ENCODE results near the gene ADGRD1.
A peak's percentile ranks its signal among the peaks of the same experiment; 100 is the strongest.

The ADGRD1 gene

DNA sequence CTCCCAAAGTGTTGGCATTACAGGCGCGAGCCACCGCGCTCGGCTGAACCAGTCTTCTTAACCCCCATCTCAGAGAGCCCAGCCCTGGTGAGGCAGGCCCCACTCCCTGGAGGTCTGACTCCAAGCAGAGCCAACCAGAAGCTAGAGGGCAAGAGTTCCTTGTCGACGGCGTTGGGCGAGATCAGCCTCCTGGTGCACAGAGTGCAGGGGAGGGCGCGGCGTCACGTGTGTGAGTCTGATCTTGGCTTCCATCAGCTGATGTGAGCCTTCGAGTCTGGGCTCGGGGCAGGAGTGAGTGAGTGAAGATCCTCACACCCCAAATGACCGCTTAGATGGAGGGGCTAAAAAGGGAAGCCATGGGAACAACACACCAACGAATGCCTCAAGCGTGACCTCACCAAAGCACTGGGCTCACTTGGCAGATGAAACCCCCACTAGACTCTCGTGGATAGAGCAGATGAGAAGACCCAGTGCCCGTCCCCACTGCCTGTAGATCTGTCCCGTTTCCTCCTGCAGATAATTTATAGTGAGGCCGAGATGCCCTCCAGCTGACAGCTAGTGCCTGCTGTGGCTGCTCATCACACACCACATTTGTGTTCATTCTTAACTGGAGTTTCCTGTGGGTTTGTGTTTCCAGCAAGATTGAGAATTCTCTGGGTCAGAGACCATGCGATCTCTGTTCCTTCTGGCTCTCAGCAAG is 28.6 kb upstream of the ADGRD1 start:
- Histone ChIP-seq H3K4me1 (ENCODE audit: control insufficient read depth, insufficient read depth, low read depth, low read length) (no peaks in the 10 kb centered on the region), H2BK120ac (ENCODE audit: low read depth, low read length) (no peak overlapping the region), H3K36me3 (ENCODE audit: control insufficient read depth in 1 of 2, insufficient read depth in 2 of 2, low read depth in 1 of 2, low read length in 2 of 2) (no peaks in the 10 kb centered on the region), H3K27ac (ENCODE audit: low read length, poor library complexity, severe bottlenecking) (no peak overlapping the region), H3K4ac (ENCODE audit: low read depth in 1 of 2, low read length in 2 of 2) (no peak overlapping the region), H2BK5ac (ENCODE audit: low read depth, low read length, poor library complexity, severe bottlenecking) (no peak overlapping the region), H3K4me2 (ENCODE audit: low read length, poor library complexity, severe bottlenecking) (no peak overlapping the region), H2BK12ac (ENCODE audit: low read length in 2 of 2) (no peak overlapping the region), H4K91ac (ENCODE audit: low read length) (no peak overlapping the region), H2BK15ac (ENCODE audit: low read depth, poor library complexity, severe bottlenecking) (no peak overlapping the region), H3K18ac (ENCODE audit: low read depth in 1 of 2, low read length in 2 of 2) (no peak overlapping the region), H2AFZ (ENCODE audit: low read depth, low read length) (no peak overlapping the region), H3K79me1 (replicated peaks; ENCODE audit: low read length, poor library complexity, severe bottlenecking) (no peaks in the 10 kb centered on the region), H3K9me3 (ENCODE audit: control insufficient read depth, low read length) (peaks cover 4% of the 10 kb centered on the region), H2AK5ac (ENCODE audit: low read length, severe bottlenecking) (no peak overlapping the region), H3K9ac (ENCODE audit: low read length) (no peak overlapping the region), H3K27me3 (ENCODE audit: control insufficient read depth in 1 of 2, insufficient read depth in 1 of 2, low read length in 2 of 2) (peaks cover 0 to 6% of the 10 kb centered on the region in 2 experiments), H3K23ac (ENCODE audit: low read length in 2 of 2) (no peak overlapping the region), H3K4me3 (ENCODE audit: insufficient read depth in 1 of 2, low read depth in 1 of 2, low read length in 2 of 2) (no peak overlapping the region), H4K8ac (ENCODE audit: low read length) (no peak overlapping the region), H3K14ac (ENCODE audit: low read length in 2 of 2) (no peak overlapping the region)
- no peak for DNase-seq
- WGBS = 88% methylated on average over 23 of the region's 23 CpGs

DNA sequence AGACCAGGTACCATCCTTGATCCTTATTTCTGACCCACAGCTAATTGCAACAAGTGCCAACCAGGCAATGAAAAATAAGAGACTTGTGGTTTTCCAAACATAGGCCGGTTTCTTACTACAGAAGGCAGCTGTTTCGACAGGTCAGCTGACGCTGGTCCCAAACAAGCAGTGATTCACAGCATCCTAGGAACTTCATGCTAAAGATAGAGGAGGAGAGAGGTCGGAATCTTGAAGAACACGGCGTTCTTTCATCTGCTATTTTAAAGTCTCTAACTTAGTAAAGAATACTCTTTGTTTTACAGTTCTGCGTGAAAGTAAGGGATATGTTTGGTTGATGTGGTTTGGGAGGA is 28.1 kb upstream of the ADGRD1 start:
- no peak overlapping the region for H4K91ac ChIP-seq (ENCODE audit: low read length)
- H3K27ac ChIP-seq (ENCODE audit: low read length, poor library complexity, severe bottlenecking) = no peak overlapping the region
- H3K14ac ChIP-seq (ENCODE audit: low read length in 2 of 2) = no peak overlapping the region
- 42% methylated on average over 4 of the region's 7 CpGs for WGBS
- H3K79me1 ChIP-seq (replicated peaks; ENCODE audit: low read length, poor library complexity, severe bottlenecking) = no peaks in the 10 kb centered on the region
- H4K8ac ChIP-seq (ENCODE audit: low read length) = no peak overlapping the region
- no peak overlapping the region for H3K18ac ChIP-seq (ENCODE audit: low read depth in 1 of 2, low read length in 2 of 2)
- H3K4me1 ChIP-seq (ENCODE audit: control insufficient read depth, insufficient read depth, low read depth, low read length) = no peaks in the 10 kb centered on the region
- no peak overlapping the region for H3K9ac ChIP-seq (ENCODE audit: low read length)
- H3K9me3 ChIP-seq (ENCODE audit: control insufficient read depth, low read length) = peaks cover 4% of the 10 kb centered on the region
- no peak overlapping the region for H2BK120ac ChIP-seq (ENCODE audit: low read depth, low read length)
- no peak overlapping the region for H2AFZ ChIP-seq (ENCODE audit: low read depth, low read length)
- no peak overlapping the region for H3K4me2 ChIP-seq (ENCODE audit: low read length, poor library complexity, severe bottlenecking)
- no peak overlapping the region for H2AK5ac ChIP-seq (ENCODE audit: low read length, severe bottlenecking)
- peak; percentile 16 for DNase-seq
- H2BK15ac ChIP-seq (ENCODE audit: low read depth, poor library complexity, severe bottlenecking) = no peak overlapping the region
- no peak overlapping the region for H2BK5ac ChIP-seq (ENCODE audit: low read depth, low read length, poor library complexity, severe bottlenecking)
- H3K23ac ChIP-seq (ENCODE audit: low read length in 2 of 2) = no peak overlapping the region
- peaks cover 0 to 8% of the 10 kb centered on the region in 2 experiments for H3K27me3 ChIP-seq (ENCODE audit: control insufficient read depth in 1 of 2, insufficient read depth in 1 of 2, low read length in 2 of 2)
- H3K36me3 ChIP-seq (ENCODE audit: control insufficient read depth in 1 of 2, insufficient read depth in 2 of 2, low read depth in 1 of 2, low read length in 2 of 2) = no peaks in the 10 kb centered on the region
- H3K4ac ChIP-seq (ENCODE audit: low read depth in 1 of 2, low read length in 2 of 2) = no peak overlapping the region
- H3K4me3 ChIP-seq (ENCODE audit: insufficient read depth in 1 of 2, low read depth in 1 of 2, low read length in 2 of 2) = no peak overlapping the region
- H2BK12ac ChIP-seq (ENCODE audit: low read length in 2 of 2) = no peak overlapping the region

DNA sequence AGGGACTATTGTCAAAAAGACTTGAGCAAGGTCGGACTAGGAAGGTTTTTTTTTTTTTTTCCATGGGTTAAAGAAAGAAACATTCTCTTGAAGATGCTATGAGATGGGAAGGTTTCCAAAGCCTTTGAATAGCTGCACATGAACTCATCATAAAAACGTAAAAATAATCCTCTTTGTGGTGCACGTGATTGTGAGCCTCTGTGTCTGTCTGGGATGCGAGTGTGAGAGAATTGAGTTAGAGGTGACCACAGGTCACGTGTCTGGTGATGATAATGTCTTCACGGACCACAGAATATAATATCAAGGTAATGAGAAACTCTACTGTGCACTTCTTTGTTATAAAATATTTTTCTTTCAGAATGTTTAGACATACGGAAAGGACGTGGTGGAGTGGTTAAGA is 24.3 kb upstream of the ADGRD1 start:
- no peak for DNase-seq
- no peak overlapping the region for H4K8ac ChIP-seq (ENCODE audit: low read length)
- WGBS = 79% methylated on average over 6 of the region's 8 CpGs
- H3K4ac ChIP-seq (ENCODE audit: low read depth in 1 of 2, low read length in 2 of 2) = no peak overlapping the region
- H2AFZ ChIP-seq (ENCODE audit: low read depth, low read length) = no peak overlapping the region
- no peak overlapping the region for H3K18ac ChIP-seq (ENCODE audit: low read depth in 1 of 2, low read length in 2 of 2)
- no peak overlapping the region for H3K9ac ChIP-seq (ENCODE audit: low read length)
- no peak overlapping the region for H2BK120ac ChIP-seq (ENCODE audit: low read depth, low read length)
- no peak overlapping the region for H3K23ac ChIP-seq (ENCODE audit: low read length in 2 of 2)
- no peaks in the 10 kb centered on the region for H3K36me3 ChIP-seq (ENCODE audit: control insufficient read depth in 1 of 2, insufficient read depth in 2 of 2, low read depth in 1 of 2, low read length in 2 of 2)
- H3K4me1 ChIP-seq (ENCODE audit: control insufficient read depth, insufficient read depth, low read depth, low read length) = no peaks in the 10 kb centered on the region
- no peak overlapping the region for H3K27ac ChIP-seq (ENCODE audit: low read length, poor library complexity, severe bottlenecking)
- H2BK12ac ChIP-seq (ENCODE audit: low read length in 2 of 2) = no peak overlapping the region
- H2BK15ac ChIP-seq (ENCODE audit: low read depth, poor library complexity, severe bottlenecking) = no peak overlapping the region
- no peaks in the 10 kb centered on the region for H3K79me1 ChIP-seq (replicated peaks; ENCODE audit: low read length, poor library complexity, severe bottlenecking)
- H3K27me3 ChIP-seq (ENCODE audit: control insufficient read depth in 1 of 2, insufficient read depth in 1 of 2, low read length in 2 of 2) = peaks cover 0 to 8% of the 10 kb centered on the region in 2 experiments
- H2AK5ac ChIP-seq (ENCODE audit: low read length, severe bottlenecking) = no peak overlapping the region
- no peaks in the 10 kb centered on the region for H3K9me3 ChIP-seq (ENCODE audit: control insufficient read depth, low read length)
- H3K4me3 ChIP-seq (ENCODE audit: insufficient read depth in 1 of 2, low read depth in 1 of 2, low read length in 2 of 2) = no peak overlapping the region
- no peak overlapping the region for H4K91ac ChIP-seq (ENCODE audit: low read length)
- no peak overlapping the region for H2BK5ac ChIP-seq (ENCODE audit: low read depth, low read length, poor library complexity, severe bottlenecking)
- H3K14ac ChIP-seq (ENCODE audit: low read length in 2 of 2) = no peak overlapping the region
- no peak overlapping the region for H3K4me2 ChIP-seq (ENCODE audit: low read length, poor library complexity, severe bottlenecking)

DNA sequence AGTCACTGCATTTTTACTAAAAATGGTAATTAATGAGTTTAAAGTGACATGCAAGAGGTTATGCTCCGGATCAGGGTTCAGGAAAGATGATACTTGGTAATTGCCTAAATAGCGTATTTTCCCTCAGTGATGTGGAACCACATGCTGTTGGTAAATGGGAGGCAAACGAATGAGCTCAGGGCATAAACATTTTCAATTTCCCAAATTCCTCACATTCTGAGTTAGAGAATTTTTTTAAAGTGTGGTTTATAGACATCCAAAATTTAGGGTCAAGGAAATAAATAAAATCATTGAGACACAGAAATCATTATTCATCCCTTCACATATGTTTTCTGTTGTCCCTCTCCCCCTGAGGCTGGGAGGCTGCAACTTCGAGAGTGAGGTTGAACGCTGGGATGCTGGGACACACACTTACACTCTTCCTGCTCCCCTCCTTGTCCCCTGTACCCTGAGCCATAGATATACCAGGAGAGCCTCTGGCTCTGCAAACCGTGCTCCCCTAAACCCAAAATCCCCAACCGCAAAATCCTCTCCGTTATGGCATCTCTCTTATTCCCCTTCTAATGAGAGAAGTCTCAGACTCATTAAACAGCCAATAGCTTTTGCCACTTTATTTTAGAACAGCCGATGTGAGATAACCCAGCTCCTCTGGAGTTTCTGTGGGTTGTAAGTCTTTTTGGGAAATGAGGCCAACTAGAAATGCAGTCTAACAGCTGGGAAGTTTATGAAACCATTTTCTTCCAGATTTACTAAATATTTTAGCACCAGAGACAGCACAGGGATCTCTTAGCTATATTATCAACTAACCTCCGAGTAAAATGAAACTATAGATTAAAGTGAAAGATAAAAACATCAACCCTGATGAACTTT is 21.4 kb upstream of the ADGRD1 start:
- no peak for DNase-seq
- H2BK12ac ChIP-seq (ENCODE audit: low read length in 2 of 2) = no peak overlapping the region
- no peak overlapping the region for H2BK5ac ChIP-seq (ENCODE audit: low read depth, low read length, poor library complexity, severe bottlenecking)
- no peak overlapping the region for H3K23ac ChIP-seq (ENCODE audit: low read length in 2 of 2)
- no peak overlapping the region for H3K27ac ChIP-seq (ENCODE audit: low read length, poor library complexity, severe bottlenecking)
- no peaks in the 10 kb centered on the region for H3K79me1 ChIP-seq (replicated peaks; ENCODE audit: low read length, poor library complexity, severe bottlenecking)
- H3K36me3 ChIP-seq (ENCODE audit: control insufficient read depth in 1 of 2, insufficient read depth in 2 of 2, low read depth in 1 of 2, low read length in 2 of 2) = no peaks in the 10 kb centered on the region
- H2BK120ac ChIP-seq (ENCODE audit: low read depth, low read length) = no peak overlapping the region
- peaks cover 18% of the 10 kb centered on the region for H3K9me3 ChIP-seq (ENCODE audit: control insufficient read depth, low read length)
- H3K27me3 ChIP-seq (ENCODE audit: control insufficient read depth in 1 of 2, insufficient read depth in 1 of 2, low read length in 2 of 2) = peaks cover 0 to 8% of the 10 kb centered on the region in 2 experiments
- peak overlapping the region; percentile 67 for H3K9ac ChIP-seq (ENCODE audit: low read length)
- WGBS = 82% methylated on average over 6 of the region's 10 CpGs
- H3K4me2 ChIP-seq (ENCODE audit: low read length, poor library complexity, severe bottlenecking) = no peak overlapping the region
- H4K91ac ChIP-seq (ENCODE audit: low read length) = no peak overlapping the region
- H2AK5ac ChIP-seq (ENCODE audit: low read length, severe bottlenecking) = no peak overlapping the region
- H3K4me1 ChIP-seq (ENCODE audit: control insufficient read depth, insufficient read depth, low read depth, low read length) = no peaks in the 10 kb centered on the region
- H2BK15ac ChIP-seq (ENCODE audit: low read depth, poor library complexity, severe bottlenecking) = no peak overlapping the region
- no peak overlapping the region for H2AFZ ChIP-seq (ENCODE audit: low read depth, low read length)
- peak overlapping the region in 1 of 2 experiments; percentile 54 for H3K4me3 ChIP-seq (ENCODE audit: insufficient read depth in 1 of 2, low read depth in 1 of 2, low read length in 2 of 2)
- H4K8ac ChIP-seq (ENCODE audit: low read length) = no peak overlapping the region
- H3K4ac ChIP-seq (ENCODE audit: low read depth in 1 of 2, low read length in 2 of 2) = no peak overlapping the region
- no peak overlapping the region for H3K18ac ChIP-seq (ENCODE audit: low read depth in 1 of 2, low read length in 2 of 2)
- no peak overlapping the region for H3K14ac ChIP-seq (ENCODE audit: low read length in 2 of 2)
